Measurements from ENCODE around the gene SRCIN1. TPM values are rescaled to one million over a fixed set of nuclear protein-coding genes. Genes with fewer than 3 reads are reported as not detected.

Gene SRCIN1
- total RNA-seq, 1 donor from 2014 or later, result 0.59 TPM

DNA sequence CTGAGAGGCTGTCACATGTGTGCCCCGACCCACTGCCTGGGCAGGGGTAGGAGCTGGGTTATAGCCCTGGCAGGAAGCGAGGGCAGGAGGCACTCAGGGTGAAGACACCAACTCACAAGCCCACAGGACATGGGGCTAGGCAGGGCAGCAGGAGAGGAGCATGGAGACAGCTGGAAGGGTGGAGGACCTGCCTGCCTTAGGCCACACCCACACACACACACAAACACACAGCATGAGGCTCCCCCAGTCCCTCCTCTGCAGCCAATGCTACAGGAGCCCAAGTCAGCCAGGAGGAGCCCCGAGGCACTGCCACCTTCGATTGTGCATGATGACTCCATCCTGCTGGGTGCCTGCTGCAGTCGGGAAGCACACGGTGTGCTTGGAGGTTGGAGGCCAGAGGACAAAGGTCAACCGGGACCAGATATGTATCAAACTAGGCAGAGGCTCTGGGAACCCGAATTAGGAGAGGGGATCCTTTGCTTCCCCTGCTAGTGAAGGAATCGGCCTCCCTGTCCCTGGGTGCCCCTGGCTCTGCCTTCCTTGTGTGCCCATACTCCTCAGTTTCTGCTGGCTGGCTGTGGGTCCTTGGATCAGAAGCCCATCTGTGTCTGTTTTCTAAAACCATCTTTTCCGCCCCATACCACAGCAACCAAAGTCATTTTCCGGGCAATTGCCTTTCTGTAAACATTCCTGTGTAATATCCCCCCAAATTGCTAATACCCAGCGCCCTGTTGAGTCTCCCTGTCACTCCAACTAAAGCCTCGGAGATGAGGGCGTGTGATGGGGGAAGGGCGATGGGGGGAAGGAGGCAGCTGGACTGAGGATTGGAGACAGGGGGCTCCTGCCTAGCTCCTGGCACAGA, 20.5 kb downstream of the SRCIN1 start:
- H3K4me1 Mint-ChIP-seq (ENCODE audit: unreplicated experiment), result no peaks in the 10 kb centered on the region
- H3K27ac Mint-ChIP-seq (ENCODE audit: unreplicated experiment), result no peak overlapping the region
- TF ChIP-seq, protein P1, sequence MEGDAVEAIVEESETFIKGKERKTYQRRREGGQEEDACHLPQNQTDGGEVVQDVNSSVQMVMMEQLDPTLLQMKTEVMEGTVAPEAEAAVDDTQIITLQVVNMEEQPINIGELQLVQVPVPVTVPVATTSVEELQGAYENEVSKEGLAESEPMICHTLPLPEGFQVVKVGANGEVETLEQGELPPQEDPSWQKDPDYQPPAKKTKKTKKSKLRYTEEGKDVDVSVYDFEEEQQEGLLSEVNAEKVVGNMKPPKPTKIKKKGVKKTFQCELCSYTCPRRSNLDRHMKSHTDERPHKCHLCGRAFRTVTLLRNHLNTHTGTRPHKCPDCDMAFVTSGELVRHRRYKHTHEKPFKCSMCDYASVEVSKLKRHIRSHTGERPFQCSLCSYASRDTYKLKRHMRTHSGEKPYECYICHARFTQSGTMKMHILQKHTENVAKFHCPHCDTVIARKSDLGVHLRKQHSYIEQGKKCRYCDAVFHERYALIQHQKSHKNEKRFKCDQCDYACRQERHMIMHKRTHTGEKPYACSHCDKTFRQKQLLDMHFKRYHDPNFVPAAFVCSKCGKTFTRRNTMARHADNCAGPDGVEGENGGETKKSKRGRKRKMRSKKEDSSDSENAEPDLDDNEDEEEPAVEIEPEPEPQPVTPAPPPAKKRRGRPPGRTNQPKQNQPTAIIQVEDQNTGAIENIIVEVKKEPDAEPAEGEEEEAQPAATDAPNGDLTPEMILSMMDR (IDR thresholded peaks at IDR 0.05; ENCODE audit: unreplicated experiment), result no peak
- peaks cover 16% of the 10 kb centered on the region for H3K27me3 Mint-ChIP-seq (ENCODE audit: unreplicated experiment)
- DNase-seq (ENCODE audit: low spot score), result no peak
- H3K36me3 Mint-ChIP-seq (ENCODE audit: low read depth, unreplicated experiment), result no peaks in the 10 kb centered on the region
- H3K9me3 Mint-ChIP-seq (ENCODE audit: unreplicated experiment), result no peaks in the 10 kb centered on the region
- H3K4me3 Mint-ChIP-seq (ENCODE audit: unreplicated experiment), result no peak overlapping the region

DNA sequence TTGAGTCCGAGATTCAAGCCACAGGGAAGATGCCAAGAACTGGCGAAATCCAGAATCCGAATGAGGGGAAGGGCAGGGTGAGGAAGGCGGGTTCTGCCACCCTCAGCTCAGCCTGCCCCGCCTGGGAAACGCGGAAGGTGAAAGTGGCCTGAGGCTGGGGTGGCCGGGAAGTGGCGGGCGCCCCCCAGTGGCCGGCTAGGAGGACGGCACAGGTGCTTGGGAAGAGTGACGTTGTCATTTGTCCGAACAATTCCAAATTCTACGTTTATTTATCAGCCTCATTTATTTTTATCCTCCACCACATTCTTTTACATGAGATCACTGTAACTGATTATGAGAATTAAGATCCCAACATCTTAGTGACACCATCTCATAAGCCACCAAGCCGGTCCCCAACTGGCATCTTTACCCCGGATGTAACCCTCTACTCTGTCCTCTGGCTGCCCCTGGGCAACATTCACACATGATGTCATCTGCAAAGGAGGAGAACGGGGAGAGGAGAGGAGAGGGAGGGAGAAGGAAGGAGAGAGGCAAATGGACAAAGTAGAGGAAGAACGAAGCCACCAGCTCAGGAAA, 21.3 kb downstream of the SRCIN1 start:
- TF ChIP-seq, protein P1 (IDR thresholded peaks at IDR 0.05; ENCODE audit: unreplicated experiment), result peak; percentile 91
- H3K27ac Mint-ChIP-seq (ENCODE audit: unreplicated experiment), result no peak overlapping the region
- H3K27me3 Mint-ChIP-seq (ENCODE audit: unreplicated experiment), result peaks cover 22% of the 10 kb centered on the region
- no peaks in the 10 kb centered on the region for H3K9me3 Mint-ChIP-seq (ENCODE audit: unreplicated experiment)
- peak; percentile 78 for DNase-seq (ENCODE audit: low spot score)
- no peaks in the 10 kb centered on the region for H3K36me3 Mint-ChIP-seq (ENCODE audit: low read depth, unreplicated experiment)
- H3K4me3 Mint-ChIP-seq (ENCODE audit: unreplicated experiment), result no peak overlapping the region
- no peaks in the 10 kb centered on the region for H3K4me1 Mint-ChIP-seq (ENCODE audit: unreplicated experiment)

DNA sequence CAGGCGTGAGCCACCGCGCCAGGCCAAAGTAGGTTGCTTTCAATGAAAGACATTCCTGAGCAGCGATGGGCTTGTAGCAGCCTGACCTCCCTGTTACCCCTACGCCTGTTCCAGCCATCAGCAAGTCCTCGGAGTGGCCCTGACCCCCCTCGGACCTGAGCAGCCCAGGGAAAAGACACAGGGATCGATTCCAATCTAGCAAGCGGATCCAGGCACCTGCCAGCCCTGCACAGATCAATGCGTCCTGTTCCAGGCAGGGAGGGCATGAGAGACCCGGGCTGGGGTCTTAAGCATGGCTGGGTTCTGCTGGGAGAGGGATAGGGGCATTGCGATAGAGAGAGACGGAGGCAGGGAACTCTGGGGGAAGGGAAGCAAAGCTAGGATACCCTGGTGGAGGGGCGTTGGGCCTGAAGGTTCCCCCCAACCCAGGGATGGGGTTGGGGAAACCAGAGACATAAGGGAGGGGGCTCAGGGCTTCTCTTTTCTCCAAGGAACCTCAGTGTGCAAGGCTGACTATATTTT, 21.9 kb downstream of the SRCIN1 start:
- peaks cover 25% of the 10 kb centered on the region for H3K27me3 Mint-ChIP-seq (ENCODE audit: unreplicated experiment)
- no peak overlapping the region for H3K4me3 Mint-ChIP-seq (ENCODE audit: unreplicated experiment)
- H3K27ac Mint-ChIP-seq (ENCODE audit: unreplicated experiment), result no peak overlapping the region
- H3K36me3 Mint-ChIP-seq (ENCODE audit: low read depth, unreplicated experiment), result no peaks in the 10 kb centered on the region
- H3K9me3 Mint-ChIP-seq (ENCODE audit: unreplicated experiment), result no peaks in the 10 kb centered on the region
- DNase-seq (ENCODE audit: low spot score), result no peak
- no peaks in the 10 kb centered on the region for H3K4me1 Mint-ChIP-seq (ENCODE audit: unreplicated experiment)
- TF ChIP-seq, protein P1 (IDR thresholded peaks at IDR 0.05; ENCODE audit: unreplicated experiment), result no peak

DNA sequence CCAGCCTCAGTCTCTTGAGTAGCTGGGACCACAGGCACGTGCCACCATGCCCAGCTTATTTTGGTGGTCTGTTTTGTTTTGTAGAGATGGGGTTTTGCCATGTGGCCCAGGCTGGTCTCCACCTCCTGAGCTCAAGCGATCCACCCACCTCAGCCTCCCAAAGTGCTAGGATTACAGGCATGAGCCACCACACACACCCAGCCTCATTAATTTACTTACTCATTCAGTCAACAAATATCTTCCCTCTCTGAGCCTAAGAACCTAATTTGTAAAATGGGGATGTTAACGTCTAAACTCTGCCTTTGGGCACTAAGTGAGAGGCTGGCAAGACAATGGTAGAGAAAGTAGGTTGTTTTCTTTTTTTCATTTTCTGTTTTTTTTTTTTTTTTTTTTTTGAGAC, 22.6 kb downstream of the SRCIN1 start:
- no peak for DNase-seq (ENCODE audit: low spot score)
- TF ChIP-seq, protein P1 (IDR thresholded peaks at IDR 0.05; ENCODE audit: unreplicated experiment), result no peak
- H3K4me1 Mint-ChIP-seq (ENCODE audit: unreplicated experiment), result no peaks in the 10 kb centered on the region
- peaks cover 28% of the 10 kb centered on the region for H3K27me3 Mint-ChIP-seq (ENCODE audit: unreplicated experiment)
- no peaks in the 10 kb centered on the region for H3K36me3 Mint-ChIP-seq (ENCODE audit: low read depth, unreplicated experiment)
- no peak overlapping the region for H3K4me3 Mint-ChIP-seq (ENCODE audit: unreplicated experiment)
- H3K9me3 Mint-ChIP-seq (ENCODE audit: unreplicated experiment), result no peaks in the 10 kb centered on the region
- no peak overlapping the region for H3K27ac Mint-ChIP-seq (ENCODE audit: unreplicated experiment)

DNA sequence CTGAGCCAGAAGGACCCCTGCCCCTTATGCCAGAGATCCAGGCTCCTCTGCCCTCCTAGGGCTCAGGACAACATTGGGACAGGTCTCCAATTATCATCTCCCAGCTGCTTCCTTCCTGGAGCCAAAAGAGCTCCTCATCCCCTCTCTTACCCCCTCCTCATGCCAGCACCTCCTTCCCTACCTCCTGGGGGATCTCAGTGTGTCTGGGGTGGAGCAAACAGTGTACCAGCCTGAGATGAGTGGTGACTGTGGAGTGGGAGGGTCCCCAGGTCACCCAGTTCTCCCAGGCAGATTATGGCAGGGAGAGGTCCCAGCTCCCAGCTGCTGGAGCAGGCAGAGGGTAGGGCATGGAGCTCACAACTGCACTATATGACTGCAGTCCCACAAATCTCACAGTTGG, 23.7 kb downstream of the SRCIN1 start:
- no peaks in the 10 kb centered on the region for H3K36me3 Mint-ChIP-seq (ENCODE audit: low read depth, unreplicated experiment)
- H3K4me3 Mint-ChIP-seq (ENCODE audit: unreplicated experiment), result no peak overlapping the region
- H3K4me1 Mint-ChIP-seq (ENCODE audit: unreplicated experiment), result no peaks in the 10 kb centered on the region
- no peaks in the 10 kb centered on the region for H3K9me3 Mint-ChIP-seq (ENCODE audit: unreplicated experiment)
- no peak overlapping the region for H3K27ac Mint-ChIP-seq (ENCODE audit: unreplicated experiment)
- DNase-seq (ENCODE audit: low spot score), result no peak
- TF ChIP-seq, protein P1 (IDR thresholded peaks at IDR 0.05; ENCODE audit: unreplicated experiment), result no peak
- H3K27me3 Mint-ChIP-seq (ENCODE audit: unreplicated experiment), result peaks cover 37% of the 10 kb centered on the region

All from endothelial cell (in vitro differentiated cells).